ENCODE results near the gene NECTIN2.

NECTIN2 gene

GRCh38 chr19:44848812-44849447 is 2.8 kb downstream of the NECTIN2 start:
- Histone ChIP-seq H3K4me2 (ENCODE audit: low read length) (no peak overlapping the region), H3K36me3 (replicated peaks; ENCODE audit: low read depth, low read length) (no peaks in the 10 kb centered on the region), H3K4me1 (ENCODE audit: low read length) (peaks cover 10% of the 10 kb centered on the region), H3K27me3 (ENCODE audit: low read depth, low read length) (peaks cover 9% of the 10 kb centered on the region; the same call in 1 of the 2 replicates), H2AFZ (ENCODE audit: low read depth, low read length) (no peak overlapping the region), H3K4me3 (ENCODE audit: low read length) (no peak overlapping the region), H3K79me2 (ENCODE audit: low read length) (no peaks in the 10 kb centered on the region), H3K9me3 (ENCODE audit: insufficient read depth, low read length) (no peaks in the 10 kb centered on the region), H3K9ac (ENCODE audit: low read length) (no peak overlapping the region), H3K27ac (ENCODE audit: low read length) (no peak overlapping the region), H4K20me1 (ENCODE audit: insufficient read depth, low read length) (no peaks in the 10 kb centered on the region)
- TF ChIP-seq CTCF (IDR thresholded peaks at IDR 0.05; ENCODE audit: low read depth, low read length) = no peak

GRCh38 chr19:44850641-44851109 is 4.6 kb downstream of the NECTIN2 start:
- Histone ChIP-seq H3K9ac (ENCODE audit: low read length) (no peak overlapping the region), H3K4me1 (ENCODE audit: low read length) (no peaks in the 10 kb centered on the region), H2AFZ (ENCODE audit: low read depth, low read length) (no peak overlapping the region), H3K36me3 (replicated peaks; ENCODE audit: low read depth, low read length) (no peaks in the 10 kb centered on the region), H3K79me2 (ENCODE audit: low read length) (no peaks in the 10 kb centered on the region), H4K20me1 (ENCODE audit: insufficient read depth, low read length) (no peaks in the 10 kb centered on the region), H3K9me3 (ENCODE audit: insufficient read depth, low read length) (no peaks in the 10 kb centered on the region), H3K27ac (ENCODE audit: low read length) (no peak overlapping the region), H3K27me3 (ENCODE audit: low read depth, low read length) (peaks cover 9% of the 10 kb centered on the region; the same call in 1 of the 2 replicates), H3K4me2 (ENCODE audit: low read length) (no peak overlapping the region), H3K4me3 (ENCODE audit: low read length) (no peak overlapping the region)
- no peak for TF ChIP-seq EZH2phosphoT487 (IDR thresholded peaks at IDR 0.05; ENCODE audit: low read depth)
- no peak for TF ChIP-seq CTCF (IDR thresholded peaks at IDR 0.05; ENCODE audit: low read depth, low read length)

- Histone ChIP-seq H3K9ac (ENCODE audit: low read length) (no peak overlapping the region), H3K4me1 (ENCODE audit: low read length) (no peaks in the 10 kb centered on the region), H4K20me1 (ENCODE audit: insufficient read depth, low read length) (no peaks in the 10 kb centered on the region), H3K9me3 (ENCODE audit: insufficient read depth, low read length) (no peaks in the 10 kb centered on the region), H3K27me3 (ENCODE audit: low read depth, low read length) (peaks cover 9% of the 10 kb centered on the region; the same call in 1 of the 2 replicates), H3K4me3 (ENCODE audit: low read length) (no peak overlapping the region), H3K36me3 (replicated peaks; ENCODE audit: low read depth, low read length) (no peaks in the 10 kb centered on the region), H3K4me2 (ENCODE audit: low read length) (no peak overlapping the region), H3K79me2 (ENCODE audit: low read length) (no peaks in the 10 kb centered on the region), H2AFZ (ENCODE audit: low read depth, low read length) (no peak overlapping the region), H3K27ac (ENCODE audit: low read length) (no peak overlapping the region)
- TF ChIP-seq CTCF (IDR thresholded peaks at IDR 0.05; ENCODE audit: low read depth, low read length) (no peak), EZH2phosphoT487 (IDR thresholded peaks at IDR 0.05; ENCODE audit: low read depth) (no peak)
Measured at GRCh38 chr19:44851427-44851826, 5.3 kb downstream of the NECTIN2 start.

GRCh38 chr19:44855606-44856005 is 9.5 kb downstream of the NECTIN2 start:
- Histone ChIP-seq H4K20me1 (ENCODE audit: insufficient read depth, low read length) (no peaks in the 10 kb centered on the region), H3K79me2 (ENCODE audit: low read length) (no peaks in the 10 kb centered on the region), H3K4me2 (ENCODE audit: low read length) (no peak overlapping the region)

More at GRCh38 chr19:44855606-44856005, 9.5 kb downstream of the NECTIN2 start:
- Histone ChIP-seq H3K27me3 (ENCODE audit: low read depth, low read length) (peaks cover 7% of the 10 kb centered on the region; the same call in 1 of the 2 replicates), H3K36me3 (replicated peaks; ENCODE audit: low read depth, low read length) (no peaks in the 10 kb centered on the region), H3K27ac (ENCODE audit: low read length) (no peak overlapping the region), H3K4me3 (ENCODE audit: low read length) (no peak overlapping the region), H3K9me3 (ENCODE audit: insufficient read depth, low read length) (no peaks in the 10 kb centered on the region), H2AFZ (ENCODE audit: low read depth, low read length) (no peak overlapping the region), H3K4me1 (ENCODE audit: low read length) (no peaks in the 10 kb centered on the region), H3K9ac (ENCODE audit: low read length) (no peak overlapping the region)
- TF ChIP-seq CTCF (IDR thresholded peaks at IDR 0.05; ENCODE audit: low read depth, low read length) = no peak
- TF ChIP-seq EZH2phosphoT487 (IDR thresholded peaks at IDR 0.05; ENCODE audit: low read depth) = no peak
